CD4-positive, alpha-beta memory T cell (primary cell): ENCODE results near the gene KIAA0513. TPM values are rescaled to one million over a fixed set of nuclear protein-coding genes. Genes with fewer than 3 reads are reported as not detected.
A peak's percentile ranks its signal among the peaks of the same experiment; 100 is the strongest.

Experiments used
- CTCF ChIA-PET: fragments of 350-600 bp; sonication (Branson Sonifier 250); formaldehyde crosslinking; loops from one replicate; lab custom pipeline; 2021; ENCODE audit warnings: inconsistent platforms; ENCODE audit not compliant: partially characterized antibody; lab: Charles Lee
- POLR2A ChIA-PET: fragments of 350-600 bp; sonication (Branson Sonifier 250); formaldehyde crosslinking; loops from one replicate; lab custom pipeline; 2021; ENCODE audit not compliant: partially characterized antibody; lab: Charles Lee
- DNase-seq, 5 donors: peaks; one replicate each; pipeline versions ENCODE4 v3.0.0 to v3.0.0-alpha.2; 2020 to 2022; ENCODE audit warnings: mixed read lengths in 1 of 5
- H3K27ac ChIP-seq: one replicate; pipeline ENCODE4 v1.7.0; 2013; ENCODE audit warnings: low read depth, low read length
- H3K27me3 ChIP-seq: 2 replicates; pipeline ENCODE4 v1.7.0; 2013; ENCODE audit warnings: mild to moderate bottlenecking, low read length, moderate library complexity; ENCODE audit not compliant: insufficient read depth
- H3K36me3 ChIP-seq: 2 replicates; pipeline ENCODE4 v1.7.0; 2013; ENCODE audit warnings: mild to moderate bottlenecking, low read length, moderate library complexity; ENCODE audit not compliant: insufficient read depth
- H3K4me1 ChIP-seq: 2 replicates; pipeline ENCODE4 v1.7.0; 2013; ENCODE audit warnings: mild to moderate bottlenecking, low read length, moderate library complexity; ENCODE audit not compliant: insufficient read depth
- H3K4me3 ChIP-seq, 2 donors: one replicate each; pipeline ENCODE4 v1.7.0; 2013; ENCODE audit warnings: low read length in 2 of 2, mild to moderate bottlenecking in 1 of 2
- H3K9me3 ChIP-seq, 2 donors: one replicate each; pipeline ENCODE4 v1.7.0; 2013; ENCODE audit warnings: low read length in 2 of 2, control low read depth in 1 of 2; ENCODE audit not compliant: control insufficient read depth in 1 of 2
- H3K27ac Mint-ChIP-seq, 7 donors: one replicate each; pipeline ENCODE4 v1.8.0; 2020 to 2021; ENCODE audit warnings: mixed read lengths in 7 of 7, mild to moderate bottlenecking in 6 of 7, inconsistent platforms in 3 of 7, moderate library complexity in 3 of 7
- H3K27me3 Mint-ChIP-seq, 2 donors: one replicate each; pipeline ENCODE4 v1.8.0; 2020 to 2021; ENCODE audit warnings: mixed read lengths in 2 of 2
- H3K36me3 Mint-ChIP-seq, 2 donors: one replicate each; pipeline ENCODE4 v1.8.0; 2020 to 2021; ENCODE audit warnings: mixed read lengths in 2 of 2, inconsistent platforms in 1 of 2, mild to moderate bottlenecking in 1 of 2
- H3K4me1 Mint-ChIP-seq, 4 donors: one replicate each; pipeline ENCODE4 v1.8.0; 2020 to 2021; ENCODE audit warnings: mixed read lengths in 4 of 4, mild to moderate bottlenecking in 1 of 4
- H3K4me3 Mint-ChIP-seq, 8 donors: one replicate each; pipeline ENCODE4 v1.8.0; 2020 to 2021; ENCODE audit warnings: mixed read lengths in 8 of 8, mild to moderate bottlenecking in 7 of 8, moderate library complexity in 6 of 8, inconsistent platforms in 3 of 8
- H3K9me3 Mint-ChIP-seq, 8 donors: one replicate each; pipeline ENCODE4 v1.8.0; 2020 to 2021; ENCODE audit warnings: mixed read lengths in 8 of 8, mild to moderate bottlenecking in 5 of 8, inconsistent platforms in 3 of 8, moderate library complexity in 1 of 8
- intact Hi-C: fragments of 100-400 bp; cut with micrococcal nuclease; formaldehyde crosslinking; loops from one replicate; pipeline ENCODE4 v1.15.1; 2023
- polyA plus RNA-seq, 2 donors: library from polyadenylated mRNA; unstranded; fragments of 300-500 nt; fragmentation: Illumina TruSeq; gene quantifications; one replicate each; pipeline ENCODE4 v1.2.3, GENCODE V29; 2021
- total RNA-seq, 2 experiments: library from RNA; stranded (reverse); gene quantifications; one replicate each; pipeline ENCODE4 v1.2.3, GENCODE V29; 2021

Gene KIAA0513
- total and polyA plus RNA-seq, 4 experiments from 2014 or later, result 1.3 to 19.0 (median 14.8) TPM

GRCh38 chr16:85092309-85092708 is 64.7 kb downstream of the KIAA0513 start:
- no peak overlapping the region for H3K27ac ChIP-seq
- no peak overlapping the region for H3K4me3 ChIP-seq
- Mint-ChIP-seq H3K9me3 (no peaks in the 10 kb centered on the region), H3K36me3 (peaks cover 0 to 4% of the 10 kb centered on the region in 2 donors), H3K4me3 (no peak overlapping the region), H3K27ac (peak overlapping the region in 2 of 7 donors; percentile 40 to 56), H3K27me3 (no peaks in the 10 kb centered on the region), H3K4me1 (no peaks in the 10 kb centered on the region)
- no peaks in the 10 kb centered on the region for H3K9me3 ChIP-seq
- H3K27me3 ChIP-seq, result no peaks in the 10 kb centered on the region
- CTCF ChIA-PET, result interaction anchor here (1.2 to 1.4 kb wide), 2 partner anchors 9 to 121 kb away, joined by 3 to 4 read pairs; no protein-coding TSS in a partner anchor
- DNase-seq, result no peak
- POLR2A ChIA-PET, result no interaction called here
- intact Hi-C loops, result no loop called here
- no peaks in the 10 kb centered on the region for H3K4me1 ChIP-seq
- no peaks in the 10 kb centered on the region for H3K36me3 ChIP-seq

- Mint-ChIP-seq H3K9me3 (no peaks in the 10 kb centered on the region), H3K27ac (no peak overlapping the region), H3K4me3 (no peak overlapping the region), H3K27me3 (no peaks in the 10 kb centered on the region), H3K36me3 (peaks cover 0 to 4% of the 10 kb centered on the region in 2 donors), H3K4me1 (no peaks in the 10 kb centered on the region)
- H3K4me3 ChIP-seq, result no peak overlapping the region
- intact Hi-C loops, result no loop called here
- no peak for DNase-seq
- H3K27ac ChIP-seq, result no peak overlapping the region
- no peaks in the 10 kb centered on the region for H3K36me3 ChIP-seq
- H3K27me3 ChIP-seq, result no peaks in the 10 kb centered on the region
- H3K9me3 ChIP-seq, result no peaks in the 10 kb centered on the region
- H3K4me1 ChIP-seq, result no peaks in the 10 kb centered on the region
- ChIA-PET CTCF (no interaction called here), POLR2A (no interaction called here)
These were observed 65.3 kb downstream of the KIAA0513 start for GRCh38 chr16:85092851-85093250.

- H3K9me3 ChIP-seq, result no peaks in the 10 kb centered on the region
- H3K4me1 ChIP-seq, result no peaks in the 10 kb centered on the region
- H3K36me3 Mint-ChIP-seq, result no peaks in the 10 kb centered on the region
- POLR2A ChIA-PET, result no interaction called here
- no peaks in the 10 kb centered on the region for H3K27me3 Mint-ChIP-seq
- no peak overlapping the region for H3K27ac Mint-ChIP-seq
- no peak for DNase-seq
- no peaks in the 10 kb centered on the region for H3K27me3 ChIP-seq
- H3K4me1 Mint-ChIP-seq, result peaks cover 0 to 1% (median 0%) of the 10 kb centered on the region in 4 donors
- H3K36me3 ChIP-seq, result no peaks in the 10 kb centered on the region
- H3K9me3 Mint-ChIP-seq, result no peaks in the 10 kb centered on the region
- no peak overlapping the region for H3K27ac ChIP-seq
- no peak overlapping the region for H3K4me3 Mint-ChIP-seq
- no peak overlapping the region for H3K4me3 ChIP-seq
- intact Hi-C loops, result no loop called here
- CTCF ChIA-PET, result no interaction called here
These were observed 66.1 kb downstream of the KIAA0513 start for GRCh38 chr16:85093705-85094104.

GRCh38 chr16:85094176-85094805 is 66.7 kb downstream of the KIAA0513 start:
- H3K9me3 Mint-ChIP-seq, result no peaks in the 10 kb centered on the region
- no peaks in the 10 kb centered on the region for H3K36me3 Mint-ChIP-seq
- H3K4me3 ChIP-seq, result no peak overlapping the region
- no peaks in the 10 kb centered on the region for H3K4me1 ChIP-seq
- H3K36me3 ChIP-seq, result no peaks in the 10 kb centered on the region
- no peaks in the 10 kb centered on the region for H3K27me3 Mint-ChIP-seq
- H3K4me1 Mint-ChIP-seq, result peaks cover 0 to 7% (median 0%) of the 10 kb centered on the region in 4 donors
- H3K9me3 ChIP-seq, result no peaks in the 10 kb centered on the region
- no peaks in the 10 kb centered on the region for H3K27me3 ChIP-seq
- no peak for DNase-seq
- H3K27ac ChIP-seq, result no peak overlapping the region
- intact Hi-C loops, result no loop called here
- CTCF ChIA-PET, result interaction anchor here (1.4 kb wide), 1 partner anchor 8 kb away, joined by 5 read pairs; no protein-coding TSS in a partner anchor
- no peak overlapping the region for H3K4me3 Mint-ChIP-seq
- H3K27ac Mint-ChIP-seq, result peak overlapping the region in 1 of 7 donors; percentile 36
- POLR2A ChIA-PET, result interaction anchor here (0.6 kb wide), 2 partner anchors 91 to 265 kb away, joined by 3 to 5 read pairs; no protein-coding TSS in a partner anchor

- H3K4me3 ChIP-seq, result no peak overlapping the region
- no peaks in the 10 kb centered on the region for H3K4me1 ChIP-seq
- peaks cover 0 to 7% (median 0%) of the 10 kb centered on the region in 4 donors for H3K4me1 Mint-ChIP-seq
- H3K27ac Mint-ChIP-seq, result no peak overlapping the region
- H3K9me3 ChIP-seq, result no peaks in the 10 kb centered on the region
- ChIA-PET CTCF (interaction anchor here (0.7 to 1.4 kb wide), 3 partner anchors 8 to 39 kb away, joined by 3 to 5 read pairs (median 3); no protein-coding TSS in a partner anchor), POLR2A (interaction anchor here (0.6 to 1.6 kb wide), 2 partner anchors 38 to 266 kb away, joined by 4 to 5 read pairs; no protein-coding TSS in a partner anchor)
- no peak overlapping the region for H3K27ac ChIP-seq
- H3K36me3 ChIP-seq, result no peaks in the 10 kb centered on the region
- H3K27me3 Mint-ChIP-seq, result no peaks in the 10 kb centered on the region
- no peaks in the 10 kb centered on the region for H3K36me3 Mint-ChIP-seq
- no peak for DNase-seq
- H3K4me3 Mint-ChIP-seq, result no peak overlapping the region
- H3K9me3 Mint-ChIP-seq, result no peaks in the 10 kb centered on the region
- no peaks in the 10 kb centered on the region for H3K27me3 ChIP-seq
- intact Hi-C loops, result no loop called here
These were observed 67.2 kb downstream of the KIAA0513 start for GRCh38 chr16:85094812-85095211.

- H3K9me3 ChIP-seq, result no peaks in the 10 kb centered on the region
- H3K27ac ChIP-seq, result no peak overlapping the region
- intact Hi-C loops, result no loop called here
- no peak overlapping the region for H3K4me3 ChIP-seq
- H3K27me3 Mint-ChIP-seq, result peaks cover 0 to 2% of the 10 kb centered on the region in 2 donors
- H3K36me3 Mint-ChIP-seq, result no peaks in the 10 kb centered on the region
- peaks cover 2% of the 10 kb centered on the region for H3K4me1 ChIP-seq
- ChIA-PET POLR2A (no interaction called here), CTCF (interaction anchor here (1.2 kb wide), 1 partner anchor 18 kb away, joined by 3 read pairs; no protein-coding TSS in a partner anchor)
- H3K4me1 Mint-ChIP-seq, result peaks cover 2 to 15% (median 4%) of the 10 kb centered on the region in 4 donors
- no peaks in the 10 kb centered on the region for H3K36me3 ChIP-seq
- peak overlapping the region in 1 of 7 donors; percentile 21 for H3K27ac Mint-ChIP-seq
- H3K9me3 Mint-ChIP-seq, result no peaks in the 10 kb centered on the region
- no peak overlapping the region for H3K4me3 Mint-ChIP-seq
- no peak for DNase-seq
- no peaks in the 10 kb centered on the region for H3K27me3 ChIP-seq
These were observed 69.3 kb downstream of the KIAA0513 start for GRCh38 chr16:85096921-85097320.

GRCh38 chr16:85098565-85098964 is 71.0 kb downstream of the KIAA0513 start:
- no peak overlapping the region for H3K27ac ChIP-seq
- Mint-ChIP-seq H3K36me3 (no peaks in the 10 kb centered on the region), H3K4me3 (no peak overlapping the region), H3K9me3 (no peaks in the 10 kb centered on the region), H3K4me1 (peaks cover 6 to 32% (median 12%) of the 10 kb centered on the region in 4 donors), H3K27ac (peak overlapping the region in 1 of 7 donors; percentile 29), H3K27me3 (peaks cover 0 to 2% of the 10 kb centered on the region in 2 donors)
- H3K36me3 ChIP-seq, result no peaks in the 10 kb centered on the region
- intact Hi-C loops, result no loop called here
- peaks cover 18% of the 10 kb centered on the region for H3K4me1 ChIP-seq
- no peaks in the 10 kb centered on the region for H3K9me3 ChIP-seq
- CTCF ChIA-PET, result interaction anchor here (0.7 to 2.4 kb wide), 3 partner anchors 10 to 16 kb away, joined by 3 to 7 read pairs (median 6); no protein-coding TSS in a partner anchor
- POLR2A ChIA-PET, result no interaction called here
- no peaks in the 10 kb centered on the region for H3K27me3 ChIP-seq
- DNase-seq, result no peak
- no peak overlapping the region for H3K4me3 ChIP-seq
